ENCODE data around the gene TM7SF2.
"Not testable (repeated sequence)": the region's sequence is repeated elsewhere in the genome, so short reads cannot be mapped to it uniquely, and the experiment has no call there.

TM7SF2 gene

DNA sequence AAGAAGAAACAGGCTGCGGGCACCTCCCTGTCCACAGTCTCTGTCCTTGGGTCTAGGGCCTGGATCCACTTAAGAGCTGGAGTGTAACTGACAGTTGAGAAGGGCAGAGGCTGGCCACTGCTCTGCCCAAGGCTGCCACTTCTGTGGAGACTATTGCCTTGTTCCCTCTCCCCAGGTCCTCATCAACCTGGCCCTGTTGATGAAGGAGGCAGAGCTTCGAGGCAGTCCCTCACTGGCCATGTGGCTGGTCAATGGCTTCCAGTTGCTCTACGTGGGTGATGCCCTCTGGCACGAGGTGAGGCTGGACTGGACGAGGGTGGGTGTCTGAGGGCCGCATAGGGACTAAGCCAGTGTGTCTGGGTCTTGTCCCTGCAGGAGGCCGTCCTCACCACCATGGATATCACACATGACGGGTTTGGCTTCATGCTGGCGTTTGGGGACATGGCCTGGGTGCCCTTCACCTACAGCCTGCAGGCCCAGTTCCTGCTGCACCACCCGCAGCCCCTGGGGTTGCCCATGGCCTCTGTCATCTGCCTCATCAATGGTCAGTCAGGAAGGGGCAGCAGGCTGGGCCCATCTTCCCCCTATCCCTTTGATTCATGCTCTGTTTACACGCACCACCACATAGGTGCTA, 3.0 kb downstream of the TM7SF2 start:
- ChIA-PET CTCF (interaction anchor here (0.5 kb wide), 1 partner anchor 90 kb away, joined by 3 read pairs; no protein-coding TSS in a partner anchor), POLR2A (ENCODE audit: low non-redundant PET) (interaction anchor here (1.2 kb wide), 1 partner anchor 8 kb away, joined by 4 read pairs; no protein-coding TSS in a partner anchor)
- no peak for DNase-seq (ENCODE audit: low spot score)
- TF ChIP-seq, protein P1, sequence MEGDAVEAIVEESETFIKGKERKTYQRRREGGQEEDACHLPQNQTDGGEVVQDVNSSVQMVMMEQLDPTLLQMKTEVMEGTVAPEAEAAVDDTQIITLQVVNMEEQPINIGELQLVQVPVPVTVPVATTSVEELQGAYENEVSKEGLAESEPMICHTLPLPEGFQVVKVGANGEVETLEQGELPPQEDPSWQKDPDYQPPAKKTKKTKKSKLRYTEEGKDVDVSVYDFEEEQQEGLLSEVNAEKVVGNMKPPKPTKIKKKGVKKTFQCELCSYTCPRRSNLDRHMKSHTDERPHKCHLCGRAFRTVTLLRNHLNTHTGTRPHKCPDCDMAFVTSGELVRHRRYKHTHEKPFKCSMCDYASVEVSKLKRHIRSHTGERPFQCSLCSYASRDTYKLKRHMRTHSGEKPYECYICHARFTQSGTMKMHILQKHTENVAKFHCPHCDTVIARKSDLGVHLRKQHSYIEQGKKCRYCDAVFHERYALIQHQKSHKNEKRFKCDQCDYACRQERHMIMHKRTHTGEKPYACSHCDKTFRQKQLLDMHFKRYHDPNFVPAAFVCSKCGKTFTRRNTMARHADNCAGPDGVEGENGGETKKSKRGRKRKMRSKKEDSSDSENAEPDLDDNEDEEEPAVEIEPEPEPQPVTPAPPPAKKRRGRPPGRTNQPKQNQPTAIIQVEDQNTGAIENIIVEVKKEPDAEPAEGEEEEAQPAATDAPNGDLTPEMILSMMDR (conservative IDR thresholded peaks at IDR 0.05; ENCODE audit: low read depth): no peak
- peak overlapping the region; percentile 86 for H3K27ac ChIP-seq

DNA sequence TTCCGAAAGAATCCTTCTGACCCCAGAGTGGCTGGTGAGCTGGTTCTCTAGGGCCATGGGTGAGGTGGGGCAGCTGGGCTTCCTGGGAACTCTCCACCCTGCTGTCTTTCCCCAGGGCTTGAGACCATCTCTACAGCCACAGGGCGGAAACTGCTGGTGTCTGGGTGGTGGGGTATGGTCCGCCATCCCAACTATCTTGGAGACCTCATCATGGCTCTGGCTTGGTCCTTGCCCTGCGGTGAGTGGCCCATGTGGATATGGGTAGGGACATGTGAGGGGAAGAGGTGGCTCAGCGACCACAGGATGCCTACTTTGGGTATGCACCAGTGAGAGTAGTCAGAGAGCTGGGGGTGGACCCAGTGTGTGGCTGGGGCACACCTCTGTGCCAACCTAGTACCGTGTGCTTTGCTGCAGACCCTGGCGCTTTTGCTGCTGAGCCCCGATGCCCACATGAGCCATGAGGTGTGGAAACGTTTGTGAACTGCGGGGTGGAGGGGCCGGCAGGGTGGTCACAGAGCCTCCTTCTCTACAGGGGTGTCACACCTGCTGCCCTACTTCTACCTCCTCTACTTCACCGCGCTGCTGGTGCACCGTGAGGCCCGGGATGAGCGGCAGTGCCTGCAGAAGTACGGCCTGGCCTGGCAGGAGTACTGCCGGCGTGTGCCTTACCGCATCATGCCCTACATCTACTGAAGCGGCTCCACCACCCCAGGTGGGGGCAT, 3.9 kb downstream of the TM7SF2 start:
- TF ChIP-seq, protein P1 (conservative IDR thresholded peaks at IDR 0.05; ENCODE audit: low read depth): no peak
- DNase-seq (ENCODE audit: low spot score): no peak
- ChIA-PET CTCF (interaction anchor here (0.5 kb wide), 1 partner anchor 198 kb away, joined by 5 read pairs; no protein-coding TSS in a partner anchor), POLR2A (ENCODE audit: low non-redundant PET) (interaction anchor here (1.2 kb wide), 1 partner anchor 9 kb away, joined by 4 read pairs; no protein-coding TSS in a partner anchor)
- H3K27ac ChIP-seq: peak overlapping the region; percentile 86

DNA sequence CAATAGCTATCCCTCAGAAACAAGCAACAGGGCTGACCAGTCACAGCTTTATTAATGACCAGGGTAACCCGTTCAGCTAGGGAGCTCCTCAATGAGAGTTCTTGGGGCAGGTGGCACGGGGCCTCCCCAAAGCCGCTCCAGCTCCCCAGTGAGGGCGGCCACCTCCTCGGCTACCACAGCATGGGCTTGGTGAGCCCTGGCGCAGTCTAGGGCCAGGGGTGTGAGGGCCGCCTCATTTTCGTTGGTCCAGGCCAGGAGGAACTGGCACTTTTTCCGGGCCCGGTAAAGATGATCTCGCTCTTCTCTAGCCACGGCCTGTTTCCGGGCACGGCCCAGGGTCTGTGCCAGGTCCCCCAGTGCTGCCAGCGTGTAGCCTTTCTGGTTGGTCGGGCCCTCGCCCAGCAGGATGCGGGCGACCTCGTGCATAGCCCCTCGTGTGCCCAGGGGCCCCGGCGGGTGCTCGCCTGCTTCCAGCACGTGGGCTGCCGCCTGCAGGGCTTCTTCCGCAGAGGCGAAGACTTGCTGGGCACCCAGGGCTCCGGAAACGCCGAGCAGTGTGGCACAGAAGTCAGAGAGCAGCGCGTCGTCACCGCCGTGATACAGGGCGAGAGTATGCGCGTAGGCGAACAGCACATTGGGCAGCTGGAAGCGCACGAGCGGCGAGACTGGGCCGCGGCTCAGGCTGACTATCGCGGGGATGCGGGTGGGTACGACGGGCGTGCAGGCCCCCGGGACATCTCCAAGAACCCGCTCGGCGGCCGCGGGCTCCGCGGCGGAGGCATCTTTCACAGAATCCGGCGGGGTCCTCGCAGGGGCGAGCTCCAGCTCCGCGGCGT, 4.9 kb downstream of the TM7SF2 start:
- DNase-seq (ENCODE audit: low spot score): no peak
- TF ChIP-seq, protein P1 (conservative IDR thresholded peaks at IDR 0.05; ENCODE audit: low read depth): no peak
- ChIA-PET CTCF (interaction anchor here (0.5 to 0.7 kb wide), 3 partner anchors 14 to 807 kb away, joined by 3 read pairs; no protein-coding TSS in a partner anchor), POLR2A (ENCODE audit: low non-redundant PET) (no interaction called here)
- H3K27ac ChIP-seq: peak overlapping the region; percentile 86

DNA sequence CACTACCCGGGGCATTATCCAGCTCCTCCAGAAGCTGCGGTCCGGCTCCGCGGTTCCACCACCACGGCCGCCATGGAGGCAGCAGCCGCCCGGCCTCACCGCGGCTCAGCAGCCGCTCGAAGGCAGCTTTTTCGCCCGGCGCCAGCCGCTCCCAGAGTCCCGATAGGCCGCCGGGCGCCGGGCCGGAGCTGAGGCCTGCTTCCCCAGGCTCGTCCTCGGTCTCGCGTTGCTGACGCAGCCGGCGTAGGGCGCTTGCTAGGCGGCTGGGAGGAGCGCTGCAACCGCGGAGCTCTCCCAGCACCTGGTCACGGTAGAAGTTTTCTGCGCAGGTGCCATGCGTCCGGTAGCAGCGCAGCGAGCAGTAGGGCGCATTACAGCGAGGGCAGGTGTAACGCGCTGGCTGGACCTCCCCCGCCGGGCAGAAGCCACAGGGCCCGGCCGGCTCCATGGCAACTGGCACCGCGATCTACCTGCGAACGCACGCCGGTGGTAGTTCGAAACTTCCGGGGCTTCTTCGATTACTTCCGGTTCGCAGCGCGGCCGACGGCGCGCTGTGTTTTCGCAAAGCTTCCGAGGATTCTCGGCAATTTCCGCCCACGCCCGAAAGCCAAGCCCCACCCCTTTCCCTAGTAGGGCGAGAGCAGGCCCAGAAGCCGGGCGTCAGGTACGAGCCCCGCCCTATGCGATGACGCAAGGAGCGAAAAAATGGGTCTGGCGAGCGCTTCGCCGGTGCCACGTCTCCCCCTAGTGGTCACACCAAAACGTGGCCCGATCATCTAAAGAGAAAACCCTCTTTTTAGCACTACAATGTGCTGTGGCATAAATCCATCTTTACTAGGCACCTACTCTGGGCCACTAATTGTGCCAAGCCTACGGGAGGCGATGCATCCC, 5.8 kb downstream of the TM7SF2 start, which contains the start of gene ZNHIT2:
Gene ZNHIT2 (minus strand): TSS at position 496 of the 891 bp plus-strand sequence. CDS start 48 bp downstream, at position 448.
- DNase-seq (ENCODE audit: low spot score): peak; percentile 92
- ChIA-PET POLR2A (ENCODE audit: low non-redundant PET) (no interaction called here), CTCF (interaction anchor here (0.6 to 0.7 kb wide), 6 partner anchors 11 to 659 kb away, joined by 3 to 6 read pairs (median 3); no protein-coding TSS in a partner anchor)
- TF ChIP-seq, protein P1 (conservative IDR thresholded peaks at IDR 0.05; ENCODE audit: low read depth): peak; percentile 88
- H3K27ac ChIP-seq: peak within 1 kb of the TSS; percentile 86

DNA sequence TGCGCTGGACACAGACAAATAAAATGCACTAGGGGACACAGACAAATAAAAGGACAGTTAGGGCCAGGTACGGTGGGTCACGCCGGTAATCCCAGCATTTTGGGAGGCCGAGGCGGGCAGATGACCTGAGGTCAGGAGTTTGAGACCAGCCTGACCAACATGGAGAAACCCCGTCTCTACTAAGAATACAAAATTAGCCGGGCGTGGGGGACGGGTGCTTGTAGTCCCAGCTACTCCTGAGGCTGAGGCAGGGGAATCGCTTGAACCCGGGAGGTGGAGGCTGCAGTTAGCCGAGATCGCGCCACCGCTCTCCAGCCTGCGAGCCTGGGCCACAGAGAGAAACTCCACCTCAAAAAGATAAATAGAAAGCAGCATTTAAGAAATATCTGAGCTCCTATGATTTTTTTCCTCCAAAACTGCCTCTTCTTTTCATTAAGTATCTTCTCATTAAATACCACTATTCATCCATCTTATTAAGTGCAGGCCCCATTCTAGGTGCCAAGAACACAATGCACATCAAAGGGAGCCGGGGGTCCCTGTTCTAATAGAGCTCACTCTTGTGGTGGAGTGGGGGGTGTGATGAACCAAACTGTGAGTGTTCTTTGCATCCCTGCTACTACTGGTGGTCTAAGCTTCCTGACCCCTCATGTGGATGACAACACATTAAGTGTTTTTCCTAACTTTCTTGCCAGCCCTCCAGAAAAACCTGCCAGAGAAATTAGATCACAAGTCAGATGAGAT, 6.6 kb downstream of the TM7SF2 start:
- ChIA-PET POLR2A (ENCODE audit: low non-redundant PET) (interaction anchor here (0.5 to 1.3 kb wide), 2 partner anchors 55 to 63 kb away, joined by 5 read pairs; partner anchors contain the start of gene CAPN1), CTCF (interaction anchor here (0.7 kb wide), 1 partner anchor 227 kb away, joined by 4 read pairs; no protein-coding TSS in a partner anchor)
- TF ChIP-seq, protein P1 (conservative IDR thresholded peaks at IDR 0.05; ENCODE audit: low read depth): peak; percentile 54
- H3K27ac ChIP-seq: peak overlapping the region; percentile 86
- no peak for DNase-seq (ENCODE audit: low spot score)

DNA sequence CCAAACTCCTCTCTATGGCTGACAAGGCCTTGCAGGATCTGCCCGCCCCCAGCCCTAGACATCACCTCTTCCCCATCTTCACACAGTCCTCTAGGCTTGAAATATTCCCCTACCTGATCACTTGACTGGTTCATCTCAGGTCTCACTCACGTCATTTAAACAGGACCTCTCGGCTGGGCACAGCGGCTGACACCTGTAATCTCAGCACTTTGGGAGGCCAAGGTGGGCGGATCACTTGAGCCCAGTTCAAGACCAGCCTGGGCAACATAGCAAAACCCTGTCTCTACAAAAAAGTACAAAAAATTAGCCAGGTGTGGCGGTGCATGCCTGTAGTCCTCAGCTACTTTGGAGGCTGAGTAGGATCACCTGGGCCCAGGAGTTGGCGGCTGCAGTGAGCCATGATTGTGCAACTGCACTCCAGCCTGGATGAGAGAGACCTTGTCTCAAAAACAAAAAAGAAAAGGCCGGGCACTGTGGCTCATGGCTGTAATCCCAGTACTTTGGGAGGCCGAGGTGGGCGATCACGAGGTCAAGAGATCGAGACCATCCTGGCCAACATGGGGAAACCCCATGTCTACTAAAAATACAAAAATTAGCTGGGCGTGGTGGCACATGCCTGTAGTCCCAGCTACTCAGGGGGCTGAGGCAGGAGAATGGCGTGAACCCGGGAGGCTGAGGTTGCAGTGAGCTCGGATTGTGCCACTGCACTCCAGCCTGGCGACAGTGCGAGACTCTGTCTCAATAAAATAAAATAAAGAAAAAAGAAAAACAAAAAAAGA, 7.4 kb downstream of the TM7SF2 start:
- DNase-seq (ENCODE audit: low spot score); CTCF ChIA-PET: not testable (repeated sequence)
- POLR2A ChIA-PET (ENCODE audit: low non-redundant PET): interaction anchor here (0.5 to 1.3 kb wide), 2 partner anchors 55 to 62 kb away, joined by 5 read pairs; partner anchors contain the start of gene CAPN1
- peak overlapping the region; percentile 86 for H3K27ac ChIP-seq
